DND-41 (cell line): ENCODE results near the gene CD70.

Experiments used
- ATAC-seq: fragments of 200-7000 bp; cut with Tn5 transposase; 3 replicates; pipeline ENCODE4 v1.9.1; 2021; ENCODE audit warnings: low read depth; ENCODE audit not compliant: insufficient read depth
- DNase-seq: peaks from one replicate; pipeline ENCODE4 v3.0.0-alpha.2; 2020
- H2AFZ ChIP-seq: 2 replicates; pipeline ENCODE4 v1.6.0; 2012; ENCODE audit warnings: low read depth, low read length
- H3K27ac ChIP-seq: 2 replicates; pipeline ENCODE4 v1.5.1; 2012; ENCODE audit warnings: low read length, inconsistent platforms
- H3K27me3 ChIP-seq: fragments of 200-600 bp; sonication (generic); 2 replicates; pipeline ENCODE4 v1.6.0; 2012; ENCODE audit warnings: low read length, mild to moderate bottlenecking, inconsistent platforms; ENCODE audit not compliant: insufficient read depth, poor library complexity
- H3K36me3 ChIP-seq: 2 replicates; pipeline ENCODE4 v1.5.1; 2012; ENCODE audit warnings: low read length, inconsistent platforms; ENCODE audit not compliant: insufficient read depth
- H3K4me1 ChIP-seq: 2 replicates; pipeline ENCODE4 v1.5.1; 2012; ENCODE audit warnings: mild to moderate bottlenecking, low read length; ENCODE audit not compliant: insufficient read depth
- H3K4me2 ChIP-seq: 2 replicates; pipeline ENCODE4 v1.6.0; 2012; ENCODE audit warnings: mild to moderate bottlenecking, moderate library complexity, low read length, inconsistent platforms; ENCODE audit not compliant: insufficient read depth
- H3K4me3 ChIP-seq, 2 experiments: fragments of 200-600 bp in 1 of 2; shearing (Covaris generic) in 1 of 2; 2 replicates each; pipeline ENCODE4 v1.5.1; 2012 to 2016; ENCODE audit warnings: inconsistent platforms in 2 of 2, low read length in 2 of 2, mild to moderate bottlenecking in 2 of 2, low read depth in 1 of 2, moderate library complexity in 1 of 2
- H3K79me2 ChIP-seq: 2 replicates; pipeline ENCODE4 v1.6.0; 2012; ENCODE audit warnings: low read length, inconsistent platforms; ENCODE audit not compliant: insufficient read depth
- H3K9ac ChIP-seq: 2 replicates; pipeline ENCODE4 v1.6.0; 2012; ENCODE audit warnings: low read depth, mild to moderate bottlenecking, inconsistent platforms, low read length, moderate library complexity
- H3K9me3 ChIP-seq: 2 replicates; pipeline ENCODE4 v1.5.1; 2012; ENCODE audit warnings: low read length, moderate library complexity, mild to moderate bottlenecking, inconsistent platforms; ENCODE audit not compliant: insufficient read depth, severe bottlenecking
- H4K20me1 ChIP-seq: 2 replicates; pipeline ENCODE4 v1.6.0; 2012; ENCODE audit warnings: low read length; ENCODE audit not compliant: insufficient read depth
- CTCF ChIP-seq: IDR thresholded peaks from 2 replicates; pipeline ENCODE4 v1.5.1; 2012; ENCODE audit warnings: borderline replicate concordance, low read length, moderate library complexity, mild to moderate bottlenecking; ENCODE audit not compliant: poor library complexity, severe bottlenecking; ENCODE audit errors: extremely low read depth
- EZH2 ChIP-seq: IDR thresholded peaks from 3 replicates; pipeline ENCODE4 v1.6.1; 2012; ENCODE audit warnings: borderline replicate concordance, low read depth, mild to moderate bottlenecking, moderate library complexity, low read length, inconsistent platforms; ENCODE audit not compliant: severe bottlenecking

Gene CD70

DNA sequence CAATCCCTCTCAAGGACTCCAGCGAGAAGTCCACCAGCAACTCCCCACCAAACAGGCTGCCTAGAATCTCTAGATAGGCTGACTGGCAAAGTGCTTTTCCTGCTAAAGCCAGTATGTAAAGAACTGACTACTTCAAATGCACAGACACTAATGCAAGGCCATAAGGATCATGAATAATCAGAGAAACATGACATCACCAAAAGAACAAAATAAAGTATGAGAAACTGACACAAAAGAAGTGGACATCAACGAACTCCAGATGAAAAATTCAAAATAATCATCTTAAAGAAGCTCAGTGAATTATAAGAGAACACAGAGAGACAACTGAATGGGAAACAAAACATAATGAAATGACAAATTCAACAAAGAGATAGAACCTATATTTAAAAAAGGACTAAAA lies 26.4 kb upstream of the CD70 start:
- Histone ChIP-seq H3K9me3 (no peaks in the 10 kb centered on the region), H3K79me2 (no peaks in the 10 kb centered on the region), H3K4me3 (no peak overlapping the region), H2AFZ (no peak overlapping the region), H3K9ac (no peak overlapping the region), H3K4me2 (no peak overlapping the region), H3K27me3 (no peaks in the 10 kb centered on the region), H4K20me1 (no peaks in the 10 kb centered on the region), H3K36me3 (no peaks in the 10 kb centered on the region), H3K4me1 (no peaks in the 10 kb centered on the region), H3K27ac (no peak overlapping the region)
- TF ChIP-seq EZH2: no peak
- TF ChIP-seq CTCF: no peak
- DNase-seq: no peak
- ATAC-seq: no peak

DNA sequence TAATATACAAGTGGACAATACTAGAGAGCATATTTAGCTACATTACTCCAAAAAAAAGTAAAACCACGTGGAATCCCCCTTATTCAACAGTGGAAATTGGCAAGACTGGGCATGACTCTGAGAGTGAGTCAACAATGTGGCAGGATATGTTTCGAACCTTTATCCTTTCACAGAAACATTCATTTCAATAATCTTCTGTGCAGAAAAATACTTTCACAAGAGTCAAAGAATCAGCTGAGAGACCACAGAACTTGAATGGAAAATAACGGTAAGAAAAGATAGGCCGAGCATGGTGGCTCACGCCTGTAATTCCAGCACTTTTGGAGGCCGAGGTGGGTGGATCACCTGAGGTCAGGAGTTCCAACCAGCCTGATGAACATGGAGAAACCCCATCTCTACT lies 25.1 kb upstream of the CD70 start:
- no peak overlapping the region for H3K4me2 ChIP-seq
- no peak overlapping the region for H3K4me3 ChIP-seq
- H3K4me1 ChIP-seq: no peaks in the 10 kb centered on the region
- no peaks in the 10 kb centered on the region for H4K20me1 ChIP-seq
- no peak overlapping the region for H3K9ac ChIP-seq
- DNase-seq: no peak
- H2AFZ ChIP-seq: no peak overlapping the region
- no peak overlapping the region for H3K27ac ChIP-seq
- H3K9me3 ChIP-seq: no peaks in the 10 kb centered on the region
- H3K79me2 ChIP-seq: no peaks in the 10 kb centered on the region
- TF ChIP-seq EZH2 (no peak), CTCF (no peak)
- no peak for ATAC-seq
- H3K36me3 ChIP-seq: no peaks in the 10 kb centered on the region
- H3K27me3 ChIP-seq: peaks cover 5% of the 10 kb centered on the region

- H3K9ac ChIP-seq: no peak overlapping the region
- H4K20me1 ChIP-seq: no peaks in the 10 kb centered on the region
- H3K4me1 ChIP-seq: no peaks in the 10 kb centered on the region
- H3K27ac ChIP-seq: no peak overlapping the region
- no peaks in the 10 kb centered on the region for H3K36me3 ChIP-seq
- no peak for TF ChIP-seq EZH2
- no peak for TF ChIP-seq CTCF
- no peak overlapping the region for H3K4me3 ChIP-seq
- no peaks in the 10 kb centered on the region for H3K9me3 ChIP-seq
- H3K27me3 ChIP-seq: peaks cover 5% of the 10 kb centered on the region
- no peak overlapping the region for H2AFZ ChIP-seq
- no peak overlapping the region for H3K4me2 ChIP-seq
- no peaks in the 10 kb centered on the region for H3K79me2 ChIP-seq
- DNase-seq (no peak), ATAC-seq (no peak)
Measured at GRCh38 chr19:6613711-6614110, 22.8 kb upstream of the CD70 start.
